H1 (cell line): ENCODE results near the gene VPS25. TPM values are rescaled to one million over a fixed set of nuclear protein-coding genes. Genes with fewer than 3 reads are reported as not detected.

Experiments used
- CTCF ChIA-PET: fragments of 300-600 bp; sonication (Branson Sonifier 250); formaldehyde crosslinking; loops from one replicate; lab custom pipeline; 2021; ENCODE audit not compliant: partially characterized antibody; lab: Charles Lee
- POLR2A ChIA-PET: fragments of 300-600 bp; sonication (Branson Sonifier 250); formaldehyde crosslinking; loops from one replicate; lab custom pipeline; 2021; ENCODE audit warnings: inconsistent platforms; ENCODE audit not compliant: partially characterized antibody; lab: Charles Lee
- DNase-seq, 2 experiments: peaks; one replicate each; pipeline versions ENCODE4 v3.0.0 to v3.0.0-alpha.2; 2010 to 2022; ENCODE audit warnings: low spot score in 2 of 2, low read depth in 1 of 2, mixed read lengths in 1 of 2
- FAIRE-seq: peaks from 2 replicates; lab custom pipeline; 2011; peaks lifted over from hg19 to GRCh38; lab: Jason Lieb, UNC
- H2AFZ ChIP-seq: 2 replicates; pipeline ENCODE4 v1.8.1; 2012; ENCODE audit warnings: low read length, inconsistent platforms
- H2AK5ac ChIP-seq: 2 replicates; pipeline ENCODE4 v1.6.1; 2013; ENCODE audit warnings: low read depth, low read length
- H2BK120ac ChIP-seq: replicated peaks from 2 replicates; pipeline ENCODE3; 2013; ENCODE audit warnings: low read depth, low read length, inconsistent platforms
- H2BK12ac ChIP-seq: 2 replicates; pipeline ENCODE4 v1.6.1; 2013; ENCODE audit warnings: low read depth, low read length
- H2BK15ac ChIP-seq: 2 replicates; pipeline ENCODE4 v1.6.1; 2013; ENCODE audit warnings: low read length
- H2BK20ac ChIP-seq: 2 replicates; pipeline ENCODE4 v1.6.1; 2013; ENCODE audit warnings: low read length
- H2BK5ac ChIP-seq: 2 replicates; pipeline ENCODE4 v1.6.1; 2013; ENCODE audit warnings: low read depth, low read length
- H3K14ac ChIP-seq: 2 replicates; pipeline ENCODE4 v1.6.1; 2013; ENCODE audit warnings: inconsistent platforms; ENCODE audit not compliant: insufficient read length
- H3K18ac ChIP-seq: 2 replicates; pipeline ENCODE4 v1.6.1; 2013; ENCODE audit warnings: low read length; ENCODE audit errors: extremely low read depth
- H3K23ac ChIP-seq: 2 replicates; pipeline ENCODE4 v1.6.1; 2013; ENCODE audit warnings: inconsistent platforms; ENCODE audit not compliant: insufficient read length
- H3K23me2 ChIP-seq: 2 replicates; pipeline ENCODE4 v1.6.1; 2013; ENCODE audit warnings: low read depth, low read length
- H3K27ac ChIP-seq: 2 replicates; pipeline ENCODE4 v1.6.1; 2011; ENCODE audit warnings: low read depth, low read length, inconsistent platforms
- H3K27me3 ChIP-seq, 4 experiments: replicated peaks in 1 of 4; 1 replicate in 1 of 4; 2 replicates in 3 of 4; pipeline versions ENCODE4 v1.6.1 to v1.8.1; 2011 to 2013; ENCODE audit warnings: low read length in 3 of 4, mild to moderate bottlenecking in 3 of 4, inconsistent platforms in 2 of 4, mixed read lengths in 2 of 4, moderate library complexity in 1 of 4; ENCODE audit not compliant: control insufficient read depth in 3 of 4, insufficient read depth in 3 of 4; ENCODE audit errors: extremely low read depth in 1 of 4
- H3K36me3 ChIP-seq, 4 experiments: 2 replicates each; pipeline versions ENCODE4 v1.6.1 to v1.8.1; 2011 to 2013; ENCODE audit warnings: mild to moderate bottlenecking in 4 of 4, low read length in 3 of 4, moderate library complexity in 2 of 4, control low read depth in 1 of 4, inconsistent platforms in 1 of 4; ENCODE audit not compliant: insufficient read depth in 4 of 4, control insufficient read depth in 2 of 4
- H3K4ac ChIP-seq: replicated peaks from 2 replicates; pipeline ENCODE3; 2013; ENCODE audit warnings: low read length, low read depth, mixed read lengths, inconsistent platforms; ENCODE audit not compliant: insufficient read length
- H3K4me1 ChIP-seq, 4 experiments: replicated peaks in 1 of 4; 1 replicate in 1 of 4; 2 replicates in 3 of 4; pipeline versions ENCODE4 v1.6.1 to v1.8.1; 2011 to 2013; ENCODE audit warnings: low read length in 3 of 4, inconsistent platforms in 2 of 4, mixed read lengths in 1 of 4; ENCODE audit not compliant: insufficient read depth in 4 of 4, control insufficient read depth in 3 of 4
- H3K4me2 ChIP-seq, 2 experiments: 2 replicates each; pipeline versions ENCODE4 v1.6.1 to v1.8.1; 2011 to 2013; ENCODE audit warnings: low read depth in 2 of 2, low read length in 2 of 2, control low read depth in 1 of 2, inconsistent platforms in 1 of 2, mild to moderate bottlenecking in 1 of 2; ENCODE audit not compliant: insufficient read depth in 1 of 2
- H3K4me3 ChIP-seq, 4 experiments: fragments of 200-600, 300-600 bp in 1 of 4; sonication (generic), shearing (Covaris generic), sonication (Bioruptor Twin) in 1 of 4; 2 replicates each; pipeline versions ENCODE4 v1.5.1 to v1.8.1; 2011 to 2016; ENCODE audit warnings: low read length in 4 of 4, low read depth in 3 of 4, control low read depth in 2 of 4, inconsistent platforms in 2 of 4, mild to moderate bottlenecking in 2 of 4, mixed read lengths in 1 of 4, moderate library complexity in 1 of 4; ENCODE audit not compliant: insufficient read depth in 2 of 4; ENCODE audit errors: extremely low read depth in 1 of 4
- H3K56ac ChIP-seq: replicated peaks from 2 replicates; pipeline ENCODE3; 2013; ENCODE audit warnings: low read depth, mild to moderate bottlenecking, mixed read lengths, low read length, inconsistent platforms; ENCODE audit not compliant: insufficient read length
- H3K79me1 ChIP-seq: 2 replicates; pipeline ENCODE4 v1.6.1; 2013; ENCODE audit warnings: low read depth, low read length, control low read depth
- H3K79me2 ChIP-seq, 2 experiments: 2 replicates each; pipeline versions ENCODE4 v1.6.1 to v1.8.1; 2012 to 2013; ENCODE audit warnings: low read length in 2 of 2, mild to moderate bottlenecking in 2 of 2, inconsistent platforms in 1 of 2; ENCODE audit not compliant: insufficient read depth in 2 of 2, control insufficient read depth in 1 of 2
- H3K9ac ChIP-seq, 4 experiments: replicated peaks in 1 of 4; 1 replicate in 1 of 4; 2 replicates in 3 of 4; pipeline versions ENCODE4 v1.6.1 to v1.8.1; 2011 to 2013; ENCODE audit warnings: low read depth in 3 of 4, low read length in 3 of 4, control low read depth in 2 of 4, mild to moderate bottlenecking in 2 of 4, moderate library complexity in 2 of 4, inconsistent platforms in 1 of 4; ENCODE audit errors: extremely low read depth in 1 of 4
- H3K9me3 ChIP-seq, 2 experiments: 2 replicates each; pipeline versions ENCODE4 v1.6.1 to v1.8.1; 2012 to 2013; ENCODE audit warnings: mild to moderate bottlenecking in 2 of 2, moderate library complexity in 2 of 2, control low read depth in 1 of 2, inconsistent platforms in 1 of 2, low read depth in 1 of 2, low read length in 1 of 2, mixed read lengths in 1 of 2; ENCODE audit not compliant: insufficient read depth in 2 of 2
- H4K20me1 ChIP-seq, 2 experiments: replicated peaks in 1 of 2; 2 replicates each; pipeline versions ENCODE3 to v1.8.1; 2011 to 2013; ENCODE audit warnings: inconsistent platforms in 2 of 2, low read length in 2 of 2, mild to moderate bottlenecking in 1 of 2; ENCODE audit not compliant: insufficient read depth in 2 of 2, control insufficient read depth in 1 of 2
- H4K5ac ChIP-seq: 2 replicates; pipeline ENCODE4 v1.6.1; 2013; ENCODE audit warnings: low read length, low read depth, mixed read lengths, inconsistent platforms; ENCODE audit not compliant: insufficient read length
- H4K8ac ChIP-seq: 2 replicates; pipeline ENCODE4 v1.8.0; 2013; ENCODE audit warnings: mild to moderate bottlenecking, moderate library complexity, low read length, inconsistent platforms; ENCODE audit not compliant: insufficient read depth; ENCODE audit errors: extremely low read depth
- H4K91ac ChIP-seq: replicated peaks from 2 replicates; pipeline ENCODE3; 2013; ENCODE audit warnings: low read length, mixed read lengths, inconsistent platforms; ENCODE audit not compliant: insufficient read length
- ASH2L ChIP-seq: fragments of 200-600, 300-600 bp; sonication (generic); IDR thresholded peaks from one replicate; pipeline ENCODE4 v1.7.1; 2017; ENCODE audit warnings: low read length
- CBX5 ChIP-seq: fragments of 300-800, 300-1000 bp; sonication (generic); IDR thresholded peaks from 2 replicates; pipeline ENCODE4 v1.7.1; 2016; ENCODE audit warnings: antibody characterized with exemption, low read length, low read depth
- CBX8 ChIP-seq: fragments of 300-800, 300-1000 bp; sonication (generic); IDR thresholded peaks from 2 replicates; pipeline ENCODE4 v1.7.1; 2016; ENCODE audit warnings: low read depth, low read length, borderline replicate concordance
- CEBPB ChIP-seq: IDR thresholded peaks from 2 replicates; pipeline ENCODE4 v1.6.1; 2012; ENCODE audit warnings: low read depth, low read length
- JUN ChIP-seq: IDR thresholded peaks from 2 replicates; pipeline ENCODE4 v1.6.1; 2011; ENCODE audit warnings: low read depth, mild to moderate bottlenecking, improper control_type of control experiment, low read length
- KDM4A ChIP-seq: IDR thresholded peaks from one replicate; pipeline ENCODE4 v1.7.1; 2012; ENCODE audit warnings: low read depth, mild to moderate bottlenecking, moderate library complexity, low read length, inconsistent platforms; ENCODE audit not compliant: severe bottlenecking
- MAFK ChIP-seq: IDR thresholded peaks from 2 replicates; pipeline ENCODE4 v1.6.1; 2012; ENCODE audit warnings: low read depth, mild to moderate bottlenecking, improper control_type of control experiment, low read length
- POU5F1 ChIP-seq: IDR thresholded peaks from 2 replicates; pipeline ENCODE4 v1.6.1; 2011; ENCODE audit warnings: low read depth, mild to moderate bottlenecking, low read length, moderate library complexity
- SRF ChIP-seq: IDR thresholded peaks from 2 replicates; pipeline ENCODE4 v1.6.1; 2011; ENCODE audit warnings: mild to moderate bottlenecking, low read depth, low read length, moderate library complexity
- TAF1 ChIP-seq: IDR thresholded peaks from 2 replicates; pipeline ENCODE4 v1.6.1; 2011; ENCODE audit warnings: mild to moderate bottlenecking, low read depth, low read length
- polyA plus RNA-seq, 7 experiments: library from polyadenylated mRNA; depleted of rRNA in 3 of 7; stranded (reverse) in 5 of 7; unstranded in 2 of 7; fragments of >200 nt in 5 of 7; fragments of 200-250 nt in 2 of 7; gene quantifications; 1 replicate in 5 of 7; 2 replicates in 1 of 7; 4 replicates in 1 of 7; pipeline versions ENCODE4 v1.2.1 to v1.2.3, GENCODE V29; 2011 to 2013; ENCODE audit warnings: missing spikeins in 2 of 7, mixed read lengths in 2 of 7
- total RNA-seq: library from RNA; stranded (reverse); fragmentation: NEBNext Ultra II Directional; extraction: Animal tissue kit (Norgen Biotek cat#: 25700); gene quantifications from 2 replicates; pipeline ENCODE4 v1.2.1, GENCODE V29; 2021
- TF ChIP-seq, protein P1 (sequence below): IDR thresholded peaks from 2 replicates; pipeline ENCODE4 v1.6.1; 2012; ENCODE audit warnings: inconsistent platforms
- TF ChIP-seq, protein P2 (sequence below): IDR thresholded peaks from 2 replicates; pipeline ENCODE4 v1.6.1; 2012; ENCODE audit warnings: low read length, inconsistent platforms

VPS25 gene
- total and polyA plus RNA-seq, 2 of the 8 experiments (the other 6 are each of a cell fraction or from before 2014, with no cell fraction given): 88.2 to 188 TPM

DNA sequence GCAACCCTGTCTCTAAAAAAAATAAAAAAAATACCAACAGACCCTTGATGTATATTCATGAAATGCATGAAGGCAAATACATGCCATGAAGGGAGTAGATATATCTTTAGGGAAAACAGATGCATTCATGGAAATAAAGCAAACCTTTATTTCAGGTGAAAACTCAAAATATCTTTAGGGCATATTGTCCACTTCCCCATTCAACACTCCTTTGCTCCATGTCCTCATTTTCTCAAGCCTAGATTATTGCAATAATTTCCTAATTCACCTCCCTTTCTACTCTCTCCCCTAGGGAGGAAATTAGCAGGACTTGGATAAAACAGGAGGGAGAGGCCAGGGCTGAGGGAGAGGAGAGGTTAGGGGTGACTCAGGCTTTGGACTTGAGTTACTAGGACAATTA is 5.7 kb upstream of the VPS25 start:
- Histone ChIP-seq H3K9ac (no peak overlapping the region), H3K27me3 (peaks cover 0 to 1% (median 0%) of the 10 kb centered on the region in 4 experiments; a peak in 1 of 7 replicates), H3K23ac (no peak overlapping the region), H3K4me3 (no peak overlapping the region), H2BK20ac (no peak overlapping the region), H3K79me2 (no peaks in the 10 kb centered on the region), H2BK5ac (no peak overlapping the region), H4K5ac (no peak overlapping the region), H3K27ac (no peak overlapping the region), H2AK5ac (no peak overlapping the region), H3K9me3 (no peaks in the 10 kb centered on the region), H3K18ac (no peak overlapping the region)
- CTCF ChIA-PET: interaction anchor here (1.0 to 2.3 kb wide), 4 partner anchors 13 to 189 kb away, joined by 3 to 5 read pairs (median 4); no protein-coding TSS in a partner anchor
- FAIRE-seq: no peak
- TF ChIP-seq SRF (no peak), JUN (no peak), ASH2L (no peak), CBX5 (no peak), KDM4A (no peak), MAFK (no peak), CEBPB (no peak), CBX8 (no peak), TAF1 (no peak), POU5F1 (no peak)
- TF ChIP-seq, protein P1, sequence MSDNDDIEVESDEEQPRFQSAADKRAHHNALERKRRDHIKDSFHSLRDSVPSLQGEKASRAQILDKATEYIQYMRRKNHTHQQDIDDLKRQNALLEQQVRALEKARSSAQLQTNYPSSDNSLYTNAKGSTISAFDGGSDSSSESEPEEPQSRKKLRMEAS: no peak
- TF ChIP-seq, protein P2, sequence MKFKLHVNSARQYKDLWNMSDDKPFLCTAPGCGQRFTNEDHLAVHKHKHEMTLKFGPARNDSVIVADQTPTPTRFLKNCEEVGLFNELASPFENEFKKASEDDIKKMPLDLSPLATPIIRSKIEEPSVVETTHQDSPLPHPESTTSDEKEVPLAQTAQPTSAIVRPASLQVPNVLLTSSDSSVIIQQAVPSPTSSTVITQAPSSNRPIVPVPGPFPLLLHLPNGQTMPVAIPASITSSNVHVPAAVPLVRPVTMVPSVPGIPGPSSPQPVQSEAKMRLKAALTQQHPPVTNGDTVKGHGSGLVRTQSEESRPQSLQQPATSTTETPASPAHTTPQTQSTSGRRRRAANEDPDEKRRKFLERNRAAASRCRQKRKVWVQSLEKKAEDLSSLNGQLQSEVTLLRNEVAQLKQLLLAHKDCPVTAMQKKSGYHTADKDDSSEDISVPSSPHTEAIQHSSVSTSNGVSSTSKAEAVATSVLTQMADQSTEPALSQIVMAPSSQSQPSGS: no peak
- TF ChIP-seq, all 59 proteins: peak for 0
- POLR2A ChIA-PET: no interaction called here
- no peak overlapping the region for H2BK15ac ChIP-seq
- no peak overlapping the region for H4K8ac ChIP-seq
- no peak overlapping the region for H3K14ac ChIP-seq
- no peak overlapping the region for H2BK12ac ChIP-seq
- H3K4me1 ChIP-seq: peaks cover 2 to 5% (median 3%) of the 10 kb centered on the region in 4 experiments; a peak in 5 of 7 replicates
- H3K23me2 ChIP-seq: no peaks in the 10 kb centered on the region
- H2AFZ ChIP-seq: no peak overlapping the region
- H3K56ac ChIP-seq: no peak overlapping the region
- H4K20me1 ChIP-seq: no peaks in the 10 kb centered on the region
- H3K36me3 ChIP-seq: no peaks in the 10 kb centered on the region
- H3K79me1 ChIP-seq: no peaks in the 10 kb centered on the region
- H3K4me2 ChIP-seq: no peak overlapping the region
- no peak overlapping the region for H4K91ac ChIP-seq
- no peak overlapping the region for H3K4ac ChIP-seq
- no peak overlapping the region for H2BK120ac ChIP-seq
- DNase-seq: no peak
